Upper lobe of left lung (tissue), 4 donors: Measurements from ENCODE around the gene KCNMA1.

Experiments
- POLR2A ChIP-seq, 4 donors: fragments of 450-650 bp; IDR thresholded peaks; one replicate each; pipeline ENCODE4 v1.5.1; 2016 to 2017; ENCODE audit warnings: antibody characterized with exemption in 4 of 4, mild to moderate bottlenecking in 2 of 4
- POLR2AphosphoS5 ChIP-seq, 2 donors: sonication (generic); formaldehyde crosslinking; IDR thresholded peaks; one replicate each; pipeline ENCODE4 v1.5.1; 2017; ENCODE audit warnings: antibody characterized with exemption in 2 of 2
- TF ChIP-seq, protein P1 (sequence below), 6 experiments: fragments of 450-650 bp in 4 of 6; fragments of 200-600 bp in 2 of 6; sonication (generic) in 2 of 6; IDR thresholded peaks; one replicate each; pipeline ENCODE4 v1.5.1; 2016 to 2019; ENCODE audit warnings: antibody characterized with exemption in 6 of 6

DNA sequence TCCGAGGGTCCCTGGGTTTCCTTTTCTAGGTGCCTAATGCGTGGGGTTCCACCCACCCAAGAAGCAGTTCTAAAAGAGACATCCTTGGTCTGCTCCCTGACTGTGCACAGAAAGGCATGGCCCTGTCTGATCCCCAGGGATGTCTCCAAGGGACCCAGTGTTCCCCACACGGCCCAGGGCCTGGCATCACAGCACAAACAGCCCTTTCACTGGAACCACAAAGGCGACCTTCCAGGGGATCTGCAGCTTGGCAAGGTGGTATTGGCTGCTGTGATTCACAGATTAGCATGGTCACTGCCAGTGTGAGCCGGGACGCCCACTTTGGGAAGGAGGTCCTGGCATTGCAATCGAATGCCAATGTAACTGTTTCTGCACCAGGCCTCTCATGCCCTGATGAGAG lies 6.4 kb downstream of the KCNMA1 start:
- TF ChIP-seq POLR2A (IDR thresholded peaks at IDR 0.05) (no peak), POLR2AphosphoS5 (IDR thresholded peaks at IDR 0.05) (no peak)
- TF ChIP-seq, protein P1, sequence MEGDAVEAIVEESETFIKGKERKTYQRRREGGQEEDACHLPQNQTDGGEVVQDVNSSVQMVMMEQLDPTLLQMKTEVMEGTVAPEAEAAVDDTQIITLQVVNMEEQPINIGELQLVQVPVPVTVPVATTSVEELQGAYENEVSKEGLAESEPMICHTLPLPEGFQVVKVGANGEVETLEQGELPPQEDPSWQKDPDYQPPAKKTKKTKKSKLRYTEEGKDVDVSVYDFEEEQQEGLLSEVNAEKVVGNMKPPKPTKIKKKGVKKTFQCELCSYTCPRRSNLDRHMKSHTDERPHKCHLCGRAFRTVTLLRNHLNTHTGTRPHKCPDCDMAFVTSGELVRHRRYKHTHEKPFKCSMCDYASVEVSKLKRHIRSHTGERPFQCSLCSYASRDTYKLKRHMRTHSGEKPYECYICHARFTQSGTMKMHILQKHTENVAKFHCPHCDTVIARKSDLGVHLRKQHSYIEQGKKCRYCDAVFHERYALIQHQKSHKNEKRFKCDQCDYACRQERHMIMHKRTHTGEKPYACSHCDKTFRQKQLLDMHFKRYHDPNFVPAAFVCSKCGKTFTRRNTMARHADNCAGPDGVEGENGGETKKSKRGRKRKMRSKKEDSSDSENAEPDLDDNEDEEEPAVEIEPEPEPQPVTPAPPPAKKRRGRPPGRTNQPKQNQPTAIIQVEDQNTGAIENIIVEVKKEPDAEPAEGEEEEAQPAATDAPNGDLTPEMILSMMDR (IDR thresholded peaks at IDR 0.05): no peak
